PC-9 (cell line): ENCODE measurements around the gene EZH2.

Experiments used
- CTCF ChIP-seq: fragments of 200-600 bp; sonication (generic); conservative IDR thresholded peaks from 2 replicates; pipeline ENCODE4 v1.6.1; 2017; ENCODE audit warnings: mixed run types, antibody characterized with exemption, mild to moderate bottlenecking, moderate library complexity
- EZH2 ChIP-seq: fragments of 200-600 bp; sonication (generic); IDR thresholded peaks from 2 replicates; pipeline ENCODE4 v1.8.0; 2017; ENCODE audit warnings: antibody characterized with exemption, low read depth

- TF ChIP-seq CTCF (no peak), EZH2 (no peak)
These were observed 13.1 kb downstream of the EZH2 start for GRCh38 chr7:148871030-148871429.
